ENCODE measurements around the gene TSHR.

DNA sequence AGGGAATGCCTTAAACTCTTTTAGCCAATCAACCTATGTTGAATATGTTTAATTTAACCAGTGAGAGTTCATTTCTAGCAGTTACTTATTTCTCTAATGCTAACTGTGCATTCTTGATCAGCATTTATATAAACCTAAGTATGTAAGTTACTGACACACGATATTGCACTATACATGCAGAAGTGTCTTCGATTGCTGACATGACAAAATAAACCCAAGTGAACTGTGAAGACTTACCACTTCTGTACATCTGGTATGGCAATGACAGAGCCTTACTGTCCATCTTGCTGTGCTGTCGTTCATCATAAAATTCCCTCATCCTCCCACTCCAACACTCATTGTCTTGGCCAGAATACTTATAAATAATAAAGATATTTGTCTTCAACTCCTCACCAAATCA is 131.8 kb downstream of the TSHR start:
- TF ChIP-seq, protein P1, sequence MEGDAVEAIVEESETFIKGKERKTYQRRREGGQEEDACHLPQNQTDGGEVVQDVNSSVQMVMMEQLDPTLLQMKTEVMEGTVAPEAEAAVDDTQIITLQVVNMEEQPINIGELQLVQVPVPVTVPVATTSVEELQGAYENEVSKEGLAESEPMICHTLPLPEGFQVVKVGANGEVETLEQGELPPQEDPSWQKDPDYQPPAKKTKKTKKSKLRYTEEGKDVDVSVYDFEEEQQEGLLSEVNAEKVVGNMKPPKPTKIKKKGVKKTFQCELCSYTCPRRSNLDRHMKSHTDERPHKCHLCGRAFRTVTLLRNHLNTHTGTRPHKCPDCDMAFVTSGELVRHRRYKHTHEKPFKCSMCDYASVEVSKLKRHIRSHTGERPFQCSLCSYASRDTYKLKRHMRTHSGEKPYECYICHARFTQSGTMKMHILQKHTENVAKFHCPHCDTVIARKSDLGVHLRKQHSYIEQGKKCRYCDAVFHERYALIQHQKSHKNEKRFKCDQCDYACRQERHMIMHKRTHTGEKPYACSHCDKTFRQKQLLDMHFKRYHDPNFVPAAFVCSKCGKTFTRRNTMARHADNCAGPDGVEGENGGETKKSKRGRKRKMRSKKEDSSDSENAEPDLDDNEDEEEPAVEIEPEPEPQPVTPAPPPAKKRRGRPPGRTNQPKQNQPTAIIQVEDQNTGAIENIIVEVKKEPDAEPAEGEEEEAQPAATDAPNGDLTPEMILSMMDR (IDR thresholded peaks at IDR 0.05; ENCODE audit: low read depth, low read length, poor library complexity, severe bottlenecking): no peak
- no peak for TF ChIP-seq EZH2phosphoT487 (IDR thresholded peaks at IDR 0.05; ENCODE audit: borderline replicate concordance, low read length)

Data from DOHH2 (cell line).